Hematopoietic multipotent progenitor cell (in vitro differentiated cells): Measurements from ENCODE around the gene DTX1. TPM values are rescaled to one million over a fixed set of nuclear protein-coding genes. Genes with fewer than 3 reads are reported as not detected.
"Not testable (repeated sequence)": the region's sequence is repeated elsewhere in the genome, so short reads cannot be mapped to it uniquely, and the experiment has no call there.

Experiments
- DNase-seq, 3 donors: peaks; one replicate each; pipeline ENCODE4 v3.0.0-alpha.2; 2011 to 2015; ENCODE audit warnings: low read depth in 2 of 3, low spot score in 2 of 3
- total RNA-seq: library from RNA; depleted of rRNA; stranded (reverse); fragments of >200 nt; gene quantifications from one replicate; pipeline ENCODE4 v1.2.3, GENCODE V29; 2012

DTX1 gene
- total RNA-seq, 1 donor: 1.1 TPM

DNA sequence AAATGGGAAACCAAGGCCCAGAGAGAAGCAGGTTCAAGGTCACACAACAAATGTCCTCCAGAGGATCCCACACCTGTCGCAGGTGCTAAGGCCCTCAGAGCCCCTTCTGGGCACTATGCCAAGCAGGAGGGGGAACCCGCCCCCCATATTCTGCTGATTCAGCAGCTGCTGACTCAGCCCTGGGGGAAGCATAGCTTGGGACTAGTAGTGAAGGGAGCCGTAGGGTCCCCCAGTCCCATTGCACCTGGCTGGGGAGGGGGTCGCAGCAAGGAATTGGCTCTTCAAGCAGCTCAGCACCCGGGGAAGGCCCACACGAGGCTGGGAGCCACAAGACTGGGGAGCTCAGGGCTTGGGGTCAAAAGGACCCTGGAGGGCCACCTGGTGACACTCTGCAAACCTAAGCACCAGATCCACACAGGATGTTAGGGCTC lies 78.0 kb downstream of the DTX1 start:
- peak in 1 of 3 donors; percentile 15 for DNase-seq

DNA sequence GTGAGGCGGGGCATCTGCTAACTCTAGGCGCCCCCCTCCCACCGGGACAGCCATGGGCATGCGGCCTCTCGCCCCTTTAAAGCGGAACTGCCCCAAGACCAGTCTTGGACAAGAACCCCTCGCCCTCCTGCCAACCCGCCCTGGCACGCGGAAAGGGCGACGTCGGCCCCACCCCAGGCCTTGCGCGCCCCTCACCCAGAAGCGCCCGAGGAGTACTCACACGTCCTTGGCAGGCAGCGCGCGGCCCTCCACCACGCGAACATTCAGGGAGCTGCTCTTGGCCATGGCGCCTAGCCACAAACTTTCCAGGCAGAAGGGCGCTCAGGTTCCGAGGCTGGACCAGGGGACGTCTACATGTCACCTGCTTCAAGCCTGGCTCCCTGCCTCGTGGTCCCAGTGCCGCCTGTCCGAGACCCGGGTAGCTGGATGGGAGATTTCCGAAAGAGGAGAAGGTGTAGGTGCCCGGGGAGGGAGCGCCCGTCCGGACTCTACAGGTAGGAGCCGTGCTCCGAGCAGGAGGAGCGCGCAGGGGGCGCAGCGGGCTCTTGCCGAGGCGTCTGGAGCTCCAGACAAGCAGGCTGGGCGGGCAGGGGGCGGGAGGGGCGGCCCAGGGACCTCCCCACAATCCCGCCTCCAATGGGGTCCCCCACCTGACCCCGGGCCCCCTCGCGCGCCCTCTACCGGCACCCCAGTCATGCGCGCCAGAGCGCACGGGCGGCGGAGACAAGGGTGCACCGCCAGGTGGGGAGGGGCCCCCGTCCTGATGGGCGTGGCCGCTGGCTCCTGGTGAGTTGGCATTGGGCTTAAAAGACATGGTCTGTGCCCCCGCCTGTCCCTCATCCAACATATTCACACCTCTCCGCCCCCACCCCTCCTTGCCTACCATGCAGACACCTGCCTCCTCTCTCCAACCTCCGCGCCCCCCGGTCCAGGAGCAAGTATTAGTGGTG lies 78.9 kb downstream of the DTX1 start, which contains the start of gene RASAL1:
TSS of gene RASAL1 (minus strand) at position 584 of the 950 bp plus-strand sequence. CDS start at position 285, 299 bp downstream.
- peak; percentile 58 to 89 (median 86) for DNase-seq

DNA sequence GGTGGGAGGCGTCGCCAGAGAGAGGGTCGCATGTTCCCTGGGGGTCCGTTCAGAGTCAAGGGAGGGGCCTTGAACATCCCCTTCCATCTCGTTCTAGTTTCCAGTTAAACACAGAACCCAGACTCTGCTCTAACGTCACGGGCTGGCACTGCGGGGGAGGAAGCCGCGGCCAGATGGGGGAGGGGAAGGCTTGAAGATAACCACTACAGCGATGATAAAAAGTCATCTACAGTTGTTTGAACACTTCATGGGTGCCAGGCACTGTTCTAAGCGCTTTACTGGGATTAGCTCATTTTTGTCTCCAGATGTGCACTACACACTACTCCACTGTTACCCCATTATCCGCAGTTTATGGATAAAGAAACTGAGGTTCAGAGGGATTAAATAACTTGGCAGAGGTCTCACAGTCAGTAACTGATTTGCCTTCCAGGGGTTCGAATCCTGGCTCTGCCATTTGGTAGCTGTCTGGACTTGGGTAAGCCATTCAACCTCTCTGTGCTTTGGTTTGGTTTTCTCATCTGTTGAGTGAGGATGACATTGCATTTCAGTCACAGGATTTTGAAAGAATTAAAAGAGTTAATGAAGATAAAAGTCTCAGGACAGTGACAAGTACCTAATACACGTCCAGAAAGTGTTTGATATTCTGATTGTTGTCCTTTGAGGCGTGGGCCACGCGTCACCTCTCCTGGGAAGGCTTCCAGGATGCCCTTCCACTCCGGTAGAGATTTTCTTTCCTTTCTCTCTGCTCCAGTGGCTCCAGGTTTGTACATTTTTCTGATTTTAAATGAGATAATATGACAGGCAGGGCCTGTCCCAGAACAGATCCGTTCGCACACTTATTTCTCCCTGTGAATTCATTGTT lies 79.8 kb downstream of the DTX1 start:
- peak in 2 of 3 donors; percentile 65 to 85 for DNase-seq

DNA sequence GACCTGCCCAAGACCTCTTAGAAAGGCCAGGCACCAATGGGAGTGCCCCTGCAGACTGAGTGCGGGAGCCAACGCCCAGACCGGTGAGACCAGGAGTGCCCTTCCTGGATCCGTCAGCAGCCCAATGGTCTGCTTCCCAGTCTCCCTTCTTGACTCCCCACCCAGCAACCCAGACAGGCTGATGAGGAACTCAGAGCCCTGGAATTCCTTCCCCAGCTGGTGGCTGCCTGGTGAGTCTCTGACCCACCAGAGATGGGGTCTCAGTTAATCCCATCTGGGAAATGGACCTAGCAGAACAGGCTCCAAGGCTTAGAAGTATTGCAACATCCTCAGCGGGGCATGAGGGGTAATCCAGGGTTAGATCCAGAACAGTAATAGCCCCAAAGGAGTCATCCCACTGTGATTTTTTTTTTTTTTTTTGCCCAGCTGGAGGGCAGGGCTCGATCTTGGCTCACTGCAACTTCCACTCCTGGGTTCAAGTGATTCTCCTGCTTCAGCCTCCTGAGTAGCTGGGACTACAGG lies 80.5 kb downstream of the DTX1 start:
- DNase-seq: no peak

DNA sequence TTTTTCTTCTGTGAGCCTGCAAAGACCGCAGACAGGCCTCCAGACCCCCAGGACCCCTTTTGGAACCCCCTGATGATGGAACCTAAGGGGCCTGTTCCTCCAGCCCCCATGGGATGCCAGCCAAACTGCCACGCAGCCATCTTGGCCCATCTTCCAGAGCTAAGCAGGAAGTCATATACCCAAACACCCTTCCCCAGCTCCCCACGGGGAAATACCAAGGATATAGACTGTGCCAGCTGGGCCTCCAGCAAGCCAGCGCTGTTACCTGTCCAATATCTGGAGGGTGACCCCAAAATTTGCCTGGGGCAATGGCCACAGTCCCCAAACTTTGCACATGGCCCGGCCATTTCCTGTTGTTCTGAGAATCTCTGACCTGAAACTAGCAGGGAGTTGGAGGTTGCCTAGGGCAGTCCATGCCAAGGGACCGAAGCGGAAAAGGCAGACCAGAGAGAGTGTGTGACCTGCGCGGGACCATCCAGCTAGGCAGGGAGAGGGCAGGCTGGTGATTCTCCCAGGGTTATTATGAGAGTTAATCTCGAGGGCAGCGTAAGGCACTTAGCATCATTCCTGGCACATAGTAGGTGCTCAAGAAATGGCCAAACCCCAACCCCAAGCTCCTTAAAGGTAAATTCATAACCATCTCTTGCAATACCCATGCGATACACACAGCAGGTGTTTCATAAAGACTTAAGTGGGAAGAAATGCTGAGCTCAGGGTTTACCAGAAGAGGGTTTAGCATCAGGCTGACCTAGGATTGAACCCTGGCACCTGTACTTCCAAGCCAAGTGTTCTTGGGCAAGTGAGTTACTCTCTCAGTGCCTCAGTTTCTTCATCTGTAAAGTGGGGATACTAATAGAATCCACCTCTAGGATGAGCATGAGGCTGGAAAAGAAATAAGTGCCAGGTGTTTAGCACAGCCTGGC lies 81.6 kb downstream of the DTX1 start:
- DNase-seq: no peak

DNA sequence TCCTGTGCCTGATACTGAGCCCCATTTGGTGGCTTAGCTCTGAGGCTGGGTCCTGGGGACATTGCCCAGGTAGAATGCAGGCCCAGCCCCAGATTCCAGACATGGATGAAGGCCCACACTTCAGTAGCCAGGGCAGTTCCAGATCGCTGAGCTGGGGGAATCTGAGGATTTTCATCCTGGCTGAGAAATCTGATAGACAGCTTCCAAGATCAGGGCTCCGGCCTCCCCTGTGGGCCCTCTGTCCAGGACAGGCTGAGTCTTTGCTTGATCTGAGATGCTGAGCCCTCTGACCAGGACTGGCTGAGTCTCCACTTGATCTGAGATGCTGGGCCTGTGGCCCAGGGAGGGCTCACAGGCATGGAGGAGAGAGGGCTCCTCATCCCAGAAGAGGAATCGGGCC lies 82.3 kb downstream of the DTX1 start:
- no peak for DNase-seq

DNA sequence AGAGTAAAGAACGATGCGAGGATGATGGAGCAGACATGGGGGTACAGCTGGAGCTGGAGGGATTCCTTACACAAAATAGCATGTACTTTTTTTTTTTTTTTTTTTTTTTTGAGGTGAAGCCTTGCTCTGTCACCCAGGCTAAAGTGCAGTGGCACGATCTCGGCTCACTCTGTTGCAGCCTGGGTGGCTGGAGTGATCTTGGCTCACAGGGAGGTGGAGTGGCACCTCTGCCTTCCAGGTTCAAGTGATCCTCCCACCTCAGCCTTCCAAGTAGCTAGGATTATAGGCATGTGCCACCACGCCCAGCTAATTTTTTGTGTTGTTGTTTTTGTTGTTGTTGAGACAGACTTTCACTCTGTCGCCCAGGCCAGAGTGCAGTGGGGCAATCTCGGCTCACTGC lies 84.2 kb downstream of the DTX1 start:
- no peak for DNase-seq

DNA sequence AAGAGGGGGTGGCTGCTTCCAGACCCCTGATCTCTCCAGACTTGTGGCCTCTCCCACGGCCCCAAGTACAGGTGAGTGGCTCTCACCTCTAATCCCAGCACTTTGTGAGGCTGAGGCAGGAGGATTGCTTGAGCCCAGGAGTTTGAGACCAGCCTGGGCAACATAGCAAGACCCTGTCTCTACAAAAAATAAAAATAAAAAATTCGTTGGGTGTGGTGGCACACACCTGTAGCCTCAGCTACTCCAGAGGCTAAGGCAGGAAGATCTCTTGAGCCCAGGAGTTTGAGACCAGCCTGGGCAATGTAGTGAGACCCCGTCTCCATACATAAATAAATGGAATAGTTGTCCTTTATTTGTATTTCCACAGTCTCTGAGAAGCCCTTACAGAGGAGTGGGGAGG lies 85.2 kb downstream of the DTX1 start:
- DNase-seq: not testable (repeated sequence)

DNA sequence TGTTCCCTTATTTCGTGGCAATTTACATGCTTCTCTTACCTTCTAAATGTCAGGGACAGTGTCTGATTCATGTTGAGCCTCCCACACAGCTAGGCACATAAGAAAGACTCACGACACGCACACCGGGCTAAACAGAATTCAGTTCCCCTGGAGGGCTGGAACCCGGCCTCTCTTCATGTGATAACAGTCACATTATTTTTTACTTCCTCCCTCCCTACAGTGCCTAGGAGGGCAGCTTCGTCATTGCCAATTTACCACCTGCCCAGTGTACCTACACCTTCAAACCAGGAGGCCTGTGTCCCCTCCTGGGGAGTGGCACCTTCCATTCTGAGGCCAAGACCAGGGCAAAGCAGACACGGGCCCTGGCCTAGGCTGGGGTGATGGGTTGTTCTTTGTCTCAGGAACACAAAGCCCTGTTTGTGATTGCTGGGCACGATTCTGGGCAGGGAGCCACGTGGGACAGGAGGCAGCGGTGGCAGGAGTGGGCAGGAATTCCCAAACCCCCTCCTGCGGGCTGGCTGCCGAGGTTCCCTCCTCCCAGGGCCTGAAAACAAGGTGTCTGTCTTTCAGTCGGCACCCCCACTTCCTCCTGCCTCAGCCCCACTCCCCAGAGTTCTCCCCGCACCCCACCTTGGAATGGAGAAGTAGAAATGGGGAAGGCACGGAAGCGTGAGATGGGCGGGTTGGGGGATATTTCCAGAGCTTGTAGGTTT lies 85.8 kb downstream of the DTX1 start:
- peak in 2 of 3 donors; percentile 59 to 79 for DNase-seq

DNA sequence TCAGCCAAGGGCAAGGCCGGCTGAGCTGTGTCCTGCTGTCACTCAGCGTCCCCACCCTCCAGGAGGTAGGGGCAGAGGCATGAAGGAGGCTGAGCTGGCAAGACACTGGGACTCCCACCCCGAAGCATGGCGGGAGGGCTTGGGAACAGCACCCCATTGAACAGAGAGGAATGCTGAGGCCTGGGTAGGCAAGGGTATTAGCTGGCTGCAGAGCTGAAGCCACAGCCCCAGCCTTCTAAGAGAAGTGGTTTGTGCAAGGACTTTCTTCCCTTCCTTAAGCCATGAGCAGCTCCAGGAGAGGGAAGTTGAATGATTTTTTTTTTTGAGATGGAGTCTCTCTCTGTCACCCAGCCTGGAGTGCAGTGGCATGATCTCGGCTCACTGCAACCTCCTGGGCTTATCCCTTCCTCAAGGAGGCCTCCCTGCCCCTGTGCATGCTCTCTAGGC lies 86.4 kb downstream of the DTX1 start:
- no peak for DNase-seq

DNA sequence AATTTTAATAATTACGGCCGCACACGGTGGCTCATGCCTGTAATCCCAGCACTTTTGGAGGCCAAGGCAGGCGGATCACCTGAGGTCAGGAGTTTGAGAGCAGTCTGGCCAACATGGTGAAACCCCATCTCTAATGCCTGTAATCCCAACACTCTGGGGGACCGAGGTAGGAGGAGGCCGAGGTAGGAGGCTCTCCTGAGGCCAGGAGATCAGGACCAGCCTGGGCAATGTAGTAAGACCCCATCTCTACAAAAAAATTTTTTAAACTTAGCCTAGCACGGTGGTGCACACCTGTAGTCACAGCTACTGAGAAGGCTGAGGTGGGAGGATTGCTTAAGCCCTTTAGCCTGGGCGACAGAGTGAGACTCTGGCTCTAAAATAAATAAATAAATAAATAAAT lies 87.4 kb downstream of the DTX1 start:
- DNase-seq: no peak

DNA sequence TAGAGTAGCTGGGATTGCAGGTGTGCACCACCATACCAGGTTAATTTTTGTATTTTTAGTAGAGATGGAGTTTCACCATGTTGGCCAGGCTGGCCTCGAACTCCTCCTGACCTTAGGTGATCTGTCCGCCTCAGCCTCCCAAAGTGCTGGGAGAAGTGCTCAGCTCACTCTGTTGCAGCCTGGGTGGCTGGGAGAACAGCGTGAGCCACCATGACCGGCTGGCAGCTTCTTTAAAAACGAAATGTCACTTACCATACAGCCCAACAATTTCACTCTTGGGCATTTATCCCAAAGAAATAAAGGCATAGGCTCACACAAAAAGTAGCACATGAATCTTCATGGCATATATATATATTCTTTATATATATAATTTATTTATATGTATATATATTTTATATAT lies 88.3 kb downstream of the DTX1 start:
- DNase-seq: no peak

DNA sequence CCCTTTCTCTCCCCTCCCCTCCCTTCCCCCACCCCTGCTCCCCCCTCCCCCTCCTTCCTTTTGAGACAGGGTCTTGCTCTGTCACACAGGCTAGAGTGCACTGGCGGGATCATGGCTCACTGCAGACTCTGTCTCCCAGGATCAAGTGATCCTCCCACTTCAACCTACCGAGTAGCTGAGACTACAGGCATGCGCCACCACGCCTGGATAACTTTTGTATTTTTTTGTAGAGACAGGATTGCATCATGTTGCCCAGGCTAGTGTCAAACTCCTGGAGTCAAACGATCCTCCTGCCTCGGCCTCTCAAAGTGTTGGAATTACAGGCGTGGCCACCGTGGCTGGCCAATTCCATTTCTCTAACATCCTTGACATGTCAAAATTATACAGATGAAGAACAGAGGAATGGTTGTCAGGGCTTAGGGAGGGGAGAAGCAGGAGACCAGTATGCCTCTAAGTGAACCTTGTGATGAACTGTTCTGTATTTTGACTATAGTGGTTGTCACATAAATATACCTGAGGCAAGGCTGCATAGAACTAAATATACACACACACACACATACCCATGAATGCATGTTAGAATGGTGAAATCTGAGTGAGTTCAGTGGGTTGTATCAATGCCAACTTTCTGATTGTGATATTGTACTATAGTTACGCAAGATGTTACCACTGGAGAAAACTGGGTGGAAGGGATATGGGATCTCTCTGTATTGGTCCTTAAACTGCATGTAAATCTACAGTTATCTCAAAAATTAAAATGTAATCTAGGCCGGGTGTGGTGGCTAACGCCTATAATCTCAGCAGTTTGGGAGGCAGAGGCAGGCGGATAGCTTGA lies 89.4 kb downstream of the DTX1 start:
- no peak for DNase-seq

DNA sequence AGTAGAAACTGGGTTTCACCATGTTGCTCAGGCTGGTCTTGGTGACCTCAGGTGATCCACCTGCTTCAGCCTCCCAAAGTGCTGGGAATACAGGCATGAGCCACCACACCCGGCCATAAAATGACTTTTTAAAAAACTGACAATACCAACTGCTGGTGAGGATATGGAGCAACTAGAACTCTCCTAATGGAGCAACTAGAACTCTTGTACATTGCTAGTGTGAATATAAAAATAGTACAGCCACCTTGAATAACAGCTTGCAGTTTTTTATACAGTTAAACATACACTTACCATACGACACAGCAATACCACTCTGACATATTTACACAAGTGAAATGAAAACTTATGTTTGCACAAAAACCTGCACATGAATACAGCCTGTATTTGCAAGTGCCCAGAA lies 90.5 kb downstream of the DTX1 start:
- DNase-seq: no peak
